Stimulated activated CD8-positive, alpha-beta memory T cell treated with anti-CD3 and anti-CD28 coated beads, Interleukin-7, amount 100 ng/mL, for 4 hours (primary cell): ENCODE measurements around the gene ITGB2.

Experiments
- DNase-seq, 2 donors: peaks; one replicate each; pipeline ENCODE4 v3.0.0-alpha.2; 2020; ENCODE audit warnings: low read depth in 2 of 2

Gene ITGB2

DNA sequence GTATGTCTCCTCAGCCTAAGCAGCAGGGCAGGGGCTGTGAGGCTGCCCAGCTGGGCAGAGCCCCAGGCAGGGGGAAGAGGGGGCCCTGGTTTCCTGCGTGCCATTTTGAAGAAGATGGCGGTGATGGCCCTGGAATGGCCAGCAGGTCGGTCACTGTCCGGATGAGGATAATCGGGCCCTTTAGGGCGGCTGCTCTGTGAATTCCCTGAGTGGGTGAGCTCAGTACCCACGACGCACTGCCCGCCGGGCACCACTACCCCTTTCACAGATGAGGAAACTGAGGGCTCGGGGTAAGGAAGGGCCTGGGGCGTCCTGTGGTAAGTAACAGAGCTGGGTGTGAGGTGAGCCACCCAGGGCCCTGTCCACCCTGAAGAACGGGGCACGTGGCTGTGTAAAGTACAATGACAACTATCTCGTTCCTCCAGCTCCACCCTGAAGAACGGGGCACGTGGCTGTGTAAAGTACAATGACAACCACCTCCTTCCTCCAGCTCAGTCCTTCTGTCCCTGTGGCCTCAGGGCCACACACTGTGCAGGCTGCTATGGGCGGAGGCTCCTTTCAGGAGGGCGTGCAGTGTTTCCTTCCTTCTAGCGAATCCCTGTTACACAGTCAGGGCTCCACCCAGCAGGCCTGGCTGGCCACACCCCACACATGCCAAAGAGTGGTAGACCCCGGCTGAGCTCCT, 23.2 kb downstream of the ITGB2 start:
- DNase-seq: no peak

DNA sequence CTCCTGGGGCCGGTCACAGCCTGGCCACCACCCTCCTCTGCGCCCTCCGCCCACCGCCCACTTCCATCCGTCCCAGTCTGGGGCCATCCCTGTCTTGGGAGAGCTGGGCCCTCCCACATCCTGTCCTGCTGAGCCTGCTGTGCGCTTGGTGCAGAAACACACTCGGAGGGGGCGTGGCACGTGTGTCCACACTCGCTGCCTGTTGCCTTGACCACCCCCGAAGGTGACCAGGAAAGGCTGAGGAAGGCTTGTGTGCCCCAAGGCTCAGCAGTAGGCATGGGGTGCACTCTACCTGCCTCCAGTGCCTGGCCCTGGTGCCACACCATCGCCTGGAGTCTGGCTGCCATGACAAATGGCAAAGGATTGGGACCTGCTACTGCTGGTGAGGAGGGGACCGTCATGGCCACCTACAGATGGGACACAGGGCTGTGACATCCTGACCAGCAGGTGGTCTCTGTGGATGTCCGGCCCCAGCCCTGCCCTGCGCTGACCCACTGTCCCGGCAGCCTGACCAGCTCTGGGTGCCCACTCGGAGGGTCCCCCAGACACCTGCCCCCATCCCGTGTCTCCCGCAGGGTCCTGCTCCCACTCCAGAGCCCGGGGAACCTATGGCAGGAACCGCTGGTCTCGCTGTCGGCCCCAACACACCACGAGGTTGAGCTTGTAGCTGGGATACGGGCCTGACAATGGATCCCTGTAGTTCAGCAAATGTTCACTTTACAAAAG, 24.0 kb downstream of the ITGB2 start:
- DNase-seq: no peak

DNA sequence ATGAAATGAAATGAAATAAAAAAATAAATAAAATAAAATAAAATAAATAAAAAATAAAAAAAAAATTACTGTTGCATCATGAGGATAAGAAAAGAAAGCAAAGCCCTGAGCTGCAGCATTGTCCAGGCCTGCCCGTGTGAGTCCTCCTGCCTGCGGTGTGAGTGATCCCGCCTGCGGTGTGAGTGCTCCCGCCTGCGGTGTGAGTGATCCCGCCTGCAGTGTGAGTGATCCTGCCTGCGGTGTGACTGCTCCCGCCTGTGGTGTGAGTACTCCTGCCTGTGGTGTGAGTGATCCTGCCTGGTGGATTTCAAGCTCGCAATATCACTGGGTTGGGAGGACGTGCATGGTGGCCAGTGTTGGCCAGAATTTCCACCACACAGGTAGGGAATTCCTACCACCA, 24.8 kb downstream of the ITGB2 start:
- no peak for DNase-seq

DNA sequence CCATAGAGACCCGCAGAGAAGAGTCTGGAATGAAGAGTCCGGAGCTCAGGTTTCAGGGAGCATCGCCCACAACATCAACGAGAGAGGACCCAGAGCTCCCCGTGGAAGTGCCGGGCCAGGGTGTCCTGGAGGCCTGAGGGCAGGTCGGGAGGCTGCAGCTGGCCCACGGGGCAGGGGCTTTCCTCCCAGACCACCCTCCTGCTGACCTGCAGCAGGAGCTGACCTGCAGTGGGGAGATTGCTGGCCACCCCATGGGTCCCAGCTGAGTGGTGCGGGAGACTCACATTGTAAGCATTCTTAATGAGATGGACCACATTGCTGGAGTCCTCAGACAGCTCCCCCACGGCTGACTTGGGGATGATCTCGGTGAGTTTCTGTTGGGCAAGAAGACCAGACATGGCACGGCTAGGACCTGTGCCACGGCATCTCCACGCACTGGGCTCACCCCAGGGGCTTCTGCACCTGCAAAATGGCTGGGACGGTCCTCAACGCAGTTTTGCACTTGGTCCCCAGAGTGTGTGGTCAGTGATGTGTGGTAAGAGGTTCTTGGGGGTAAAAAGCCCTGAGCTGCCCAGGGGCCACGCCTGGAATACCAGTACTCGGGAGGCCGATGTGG, 25.9 kb downstream of the ITGB2 start:
- DNase-seq: no peak

GRCh38 chr21:44893948-44894656, 26.6 kb downstream of the ITGB2 start:
- DNase-seq: no peak

DNA sequence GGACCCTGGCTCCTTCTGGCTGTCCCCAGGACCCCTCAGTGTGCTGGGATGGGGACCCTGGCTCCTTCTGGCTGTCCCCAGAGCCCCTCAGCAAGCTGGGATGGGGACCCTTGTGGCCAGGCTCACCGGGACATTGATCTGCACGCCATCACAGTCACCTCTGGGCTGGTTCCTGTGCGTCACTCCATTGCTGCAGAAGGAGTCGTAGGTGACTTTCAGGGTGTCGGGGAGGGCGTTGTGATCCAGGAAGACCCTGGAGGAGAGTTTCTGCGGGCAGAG, 27.5 kb downstream of the ITGB2 start:
- no peak for DNase-seq

DNA sequence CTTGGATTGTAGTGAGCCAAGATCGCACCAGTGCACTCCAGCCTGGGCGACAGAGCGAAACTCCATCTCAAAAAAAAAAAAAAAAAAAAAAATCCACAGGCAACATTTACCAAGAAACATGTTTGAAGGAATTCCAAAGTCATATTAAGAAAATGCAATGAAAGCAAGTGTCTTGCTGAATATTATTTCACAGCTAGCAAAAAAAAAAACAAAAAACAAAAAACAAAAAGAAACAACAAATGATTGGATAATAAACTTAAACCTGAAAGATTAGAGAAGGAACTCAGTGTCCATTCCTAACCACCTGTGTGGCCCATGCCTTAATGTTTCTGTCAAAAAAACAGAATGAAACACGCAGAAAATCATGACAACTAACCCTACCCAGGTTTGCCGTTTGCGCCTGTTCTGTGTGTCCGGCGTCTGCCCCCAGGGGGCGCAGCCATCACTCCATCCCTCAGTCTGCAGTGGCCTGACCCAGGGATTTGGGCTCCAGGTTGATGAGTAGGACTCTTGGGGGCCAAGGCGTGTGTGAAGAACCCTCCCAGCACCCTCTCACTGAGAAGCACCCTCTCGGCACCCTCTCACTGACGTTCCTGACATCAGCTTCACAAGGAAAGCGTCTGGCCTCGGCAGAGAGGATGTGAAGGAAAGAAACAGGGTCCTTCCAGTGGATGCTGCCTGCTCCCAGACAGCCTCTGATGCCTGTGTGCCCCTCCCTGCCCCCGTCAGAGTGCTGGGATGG, 28.0 kb downstream of the ITGB2 start:
- peak; percentile 59 to 63 for DNase-seq

GRCh38 chr21:44892095-44892494, 28.6 kb downstream of the ITGB2 start:
- no peak for DNase-seq

- no peak for DNase-seq
These were observed 29.1 kb downstream of the ITGB2 start for GRCh38 chr21:44891631-44892031.

- DNase-seq: no peak
These were observed 29.6 kb downstream of the ITGB2 start for GRCh38 chr21:44890961-44891541.

DNA sequence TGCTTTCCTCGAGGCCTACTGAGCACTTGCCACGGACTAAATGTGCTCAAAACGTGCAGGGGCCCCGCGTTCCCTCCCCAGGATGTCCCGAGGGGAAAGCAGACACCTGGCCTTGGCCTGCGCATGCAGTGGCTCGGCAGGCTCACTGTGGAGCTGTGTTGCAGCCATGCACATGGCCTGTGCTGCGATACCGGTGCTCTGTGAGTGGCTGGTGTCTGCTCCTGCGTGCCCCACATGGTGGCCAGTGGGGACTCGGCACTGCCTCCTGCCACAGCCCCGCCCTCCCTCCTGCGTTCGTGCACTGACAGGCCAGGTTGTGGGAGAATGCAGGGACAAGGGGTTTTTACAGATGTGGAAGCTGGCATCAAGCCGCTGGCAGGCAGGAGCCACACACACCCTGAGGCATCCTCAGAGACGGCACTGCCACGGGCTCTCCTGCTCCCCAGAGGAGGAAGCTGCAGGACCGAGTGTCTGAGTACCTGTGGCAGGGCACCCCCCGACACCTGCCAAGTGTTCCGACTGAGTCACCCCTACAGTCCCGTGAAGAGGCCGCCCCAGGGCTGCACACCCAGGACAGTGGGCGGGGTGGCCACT, 30.3 kb downstream of the ITGB2 start:
- no peak for DNase-seq

GRCh38 chr21:44889625-44890337, 30.9 kb downstream of the ITGB2 start:
- no peak for DNase-seq

DNA sequence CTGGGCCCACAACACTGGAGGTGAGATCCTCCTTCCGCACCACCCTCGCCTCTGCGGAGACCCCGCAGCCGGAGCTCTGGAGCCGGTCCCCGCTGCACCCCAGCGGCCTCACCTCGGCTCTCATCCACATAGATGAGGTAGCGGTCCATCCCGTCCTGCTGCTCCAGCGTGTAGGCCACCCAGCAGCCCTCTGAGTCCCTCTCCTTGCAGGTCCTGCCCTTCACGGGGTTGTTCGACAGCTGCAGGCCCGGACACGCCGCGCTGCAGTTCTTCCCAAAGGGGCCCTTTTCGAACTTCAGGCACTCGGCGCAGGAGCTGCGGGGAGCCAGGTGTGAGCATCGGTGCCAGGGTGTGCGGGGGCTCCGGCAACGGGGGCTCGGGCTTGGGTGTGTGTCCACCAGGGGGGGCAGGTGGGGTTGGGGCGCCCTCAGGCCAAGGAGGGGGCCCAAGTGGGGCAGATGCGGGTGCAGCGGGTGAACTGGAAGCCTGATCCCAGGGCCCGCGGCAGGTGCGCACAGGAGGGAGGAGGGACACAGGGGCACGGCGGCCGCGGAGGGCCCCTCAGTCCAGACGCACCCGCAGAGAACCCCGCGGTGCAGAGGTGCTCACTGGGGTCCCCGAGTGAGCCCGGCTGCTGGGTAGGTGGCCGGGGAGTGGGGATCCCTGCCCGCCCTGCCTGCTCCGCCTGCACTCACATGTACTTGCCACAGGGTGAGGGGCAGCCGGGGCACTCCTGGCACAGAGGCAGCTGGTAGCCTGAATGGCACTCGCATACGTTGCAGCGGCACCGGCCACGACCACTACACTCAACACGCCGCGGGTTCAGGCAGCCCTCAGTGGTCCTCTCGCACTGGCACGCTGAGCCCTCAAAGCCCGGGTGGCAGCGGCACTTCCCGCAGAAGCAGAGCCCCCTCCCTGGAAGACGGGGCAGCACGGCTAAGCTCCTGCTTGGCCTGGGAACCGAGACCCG, 31.8 kb downstream of the ITGB2 start:
- DNase-seq: no peak

DNA sequence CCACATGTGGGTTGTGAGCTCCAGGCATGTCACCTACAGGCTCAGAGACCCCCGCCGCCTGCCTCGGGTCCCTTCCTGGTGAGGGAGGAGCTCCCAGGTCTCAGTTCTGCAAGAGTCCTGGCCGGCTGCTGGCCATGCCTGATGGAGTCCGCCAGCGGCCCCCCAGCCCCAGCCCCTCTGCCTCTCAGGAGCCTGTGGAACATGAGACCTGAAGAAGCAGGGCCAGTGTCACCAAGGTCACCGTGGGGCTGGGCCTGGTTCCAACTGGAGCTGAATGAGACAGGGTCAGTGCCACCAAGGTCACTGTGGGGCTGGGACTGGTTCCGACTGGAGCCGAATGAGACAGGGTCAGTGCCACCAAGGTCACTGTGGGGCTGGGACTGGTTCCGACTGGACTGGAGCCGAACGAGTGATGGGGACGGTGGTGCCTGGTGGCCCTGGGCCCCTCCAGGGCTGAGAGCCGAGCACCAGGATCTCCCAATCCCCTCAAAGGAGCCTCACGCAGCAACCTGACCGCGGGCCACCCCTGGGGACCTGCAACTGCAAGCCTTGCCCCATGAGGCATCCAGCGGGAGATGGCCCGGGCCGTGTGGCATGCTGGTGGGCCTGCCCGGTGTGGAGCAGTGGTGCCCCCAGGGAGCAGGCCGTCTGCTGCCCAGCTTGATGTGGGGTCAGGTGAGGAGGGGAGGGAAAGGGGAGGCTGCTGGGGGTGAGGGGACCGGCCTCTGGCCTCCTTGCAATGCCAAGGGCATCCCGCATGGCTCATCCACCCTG, 32.7 kb downstream of the ITGB2 start:
- DNase-seq: no peak

DNA sequence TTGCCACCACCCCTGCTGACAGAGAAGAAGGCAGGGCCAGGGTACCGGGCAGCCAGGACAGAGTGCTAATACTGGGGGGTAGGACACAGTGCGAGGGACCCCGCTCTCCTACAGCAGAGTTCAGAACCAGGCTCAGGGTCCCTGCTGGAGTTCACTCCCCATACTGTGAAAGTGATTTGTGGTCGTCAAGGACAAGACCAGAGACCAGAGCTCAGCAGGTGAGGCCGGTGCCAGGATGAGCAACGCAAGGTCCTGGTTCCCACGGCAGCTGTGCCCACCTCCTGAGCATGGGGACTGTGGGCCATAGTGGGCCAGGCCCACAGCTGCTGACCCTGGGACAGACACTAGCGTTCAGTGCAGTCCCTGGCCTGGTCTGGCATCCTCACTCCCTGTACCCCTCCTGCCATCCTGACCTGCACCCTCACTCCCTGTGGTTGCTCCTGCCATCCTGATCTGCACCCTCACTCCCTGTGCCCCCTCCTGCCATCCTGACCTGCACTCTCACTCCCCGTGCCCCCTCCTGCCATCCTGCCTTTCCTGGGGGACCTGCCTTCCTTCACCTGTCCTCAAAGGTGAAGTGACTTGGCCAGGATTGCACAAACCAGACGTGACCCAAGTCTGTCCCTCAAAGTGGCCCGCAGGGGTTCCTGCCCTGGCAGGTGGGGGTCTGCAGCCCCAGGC, 33.4 kb downstream of the ITGB2 start:
- DNase-seq: no peak

GRCh38 chr21:44886113-44887075, 34.3 kb downstream of the ITGB2 start:
- DNase-seq: no peak

GRCh38 chr21:44885615-44886014, 35.1 kb downstream of the ITGB2 start:
- no peak for DNase-seq
